HG03521 (cell line): Measurements from ENCODE around the gene XPR1.
"Not testable (repeated sequence)": the region's sequence is repeated elsewhere in the genome, so short reads cannot be mapped to it uniquely, and the experiment has no call there.

ENCODE experiments used
- ATAC-seq: cut with Tn5 transposase; IDR thresholded peaks from one replicate; pipeline ENCODE4 v1.9.1; 2021; ENCODE audit warnings: mild to moderate bottlenecking, moderate library complexity; ENCODE audit not compliant: unreplicated experiment

XPR1 gene

GRCh38 chr1:180833180-180833579, 201.4 kb downstream of the XPR1 start:
- not testable (repeated sequence) for ATAC-seq

- ATAC-seq = no peak
Observed at GRCh38 chr1:180836449-180836848, 204.6 kb downstream of the XPR1 start.

GRCh38 chr1:180837020-180837419, 205.2 kb downstream of the XPR1 start:
- no peak for ATAC-seq

GRCh38 chr1:180838535-180838934, 206.7 kb downstream of the XPR1 start:
- no peak for ATAC-seq

- ATAC-seq = no peak
Observed at GRCh38 chr1:180839547-180839946, 207.7 kb downstream of the XPR1 start.

- ATAC-seq = no peak
Observed at GRCh38 chr1:180841415-180841814, 209.6 kb downstream of the XPR1 start.

- no peak for ATAC-seq
Observed at GRCh38 chr1:180842052-180842451, 210.2 kb downstream of the XPR1 start.

- ATAC-seq = no peak
Observed at GRCh38 chr1:180842491-180843275, 210.9 kb downstream of the XPR1 start.

GRCh38 chr1:180845352-180845751, 213.5 kb downstream of the XPR1 start:
- no peak for ATAC-seq

- no peak for ATAC-seq
Observed at GRCh38 chr1:180848191-180848590, 216.4 kb downstream of the XPR1 start.

GRCh38 chr1:180849031-180849775, 217.4 kb downstream of the XPR1 start:
- ATAC-seq = peak; percentile 78

- no peak for ATAC-seq
Observed at GRCh38 chr1:180851995-180852887, 220.4 kb downstream of the XPR1 start.

- no peak for ATAC-seq
Observed at GRCh38 chr1:180854001-180854400, 222.2 kb downstream of the XPR1 start.

GRCh38 chr1:180854456-180854855, 222.6 kb downstream of the XPR1 start:
- no peak for ATAC-seq

GRCh38 chr1:180857947-180858725, 226.3 kb downstream of the XPR1 start:
- ATAC-seq = not testable (repeated sequence)

- ATAC-seq = no peak
Observed at GRCh38 chr1:180859306-180859705, 227.5 kb downstream of the XPR1 start.

- no peak for ATAC-seq
Observed at GRCh38 chr1:180860535-180860934, 228.7 kb downstream of the XPR1 start.

- no peak for ATAC-seq
Observed at GRCh38 chr1:180862305-180862704, 230.5 kb downstream of the XPR1 start.

GRCh38 chr1:180863158-180863775, 231.4 kb downstream of the XPR1 start:
- no peak for ATAC-seq
